RWPE1 (cell line): ENCODE results near the gene HNF1A.

Source experiments
- CTCF ChIA-PET: fragments of 350-600 bp; sonication (Branson Sonifier 250); formaldehyde crosslinking; extraction: SDS; loops from one replicate; lab custom pipeline; 2021; lab: Yijun Ruan, JAX
- POLR2A ChIA-PET: fragments of 400-600 bp; formaldehyde crosslinking; extraction: SDS; loops from one replicate; lab custom pipeline; 2020; ENCODE audit warnings: antibody characterized with exemption; ENCODE audit not compliant: low non-redundant PET; lab: Yijun Ruan, JAX
- DNase-seq: peaks from one replicate; pipeline ENCODE4 v3.0.0; 2012; ENCODE audit warnings: low spot score
- H3K27ac ChIP-seq: fragments of 450-650 bp; 2 replicates; pipeline ENCODE4 v1.5.1; 2017
- TF ChIP-seq, protein P1 (sequence below): fragments of 450-650 bp; conservative IDR thresholded peaks from 2 replicates; pipeline ENCODE4 v1.5.1; 2017; ENCODE audit warnings: low read depth, mild to moderate bottlenecking

Gene HNF1A

DNA sequence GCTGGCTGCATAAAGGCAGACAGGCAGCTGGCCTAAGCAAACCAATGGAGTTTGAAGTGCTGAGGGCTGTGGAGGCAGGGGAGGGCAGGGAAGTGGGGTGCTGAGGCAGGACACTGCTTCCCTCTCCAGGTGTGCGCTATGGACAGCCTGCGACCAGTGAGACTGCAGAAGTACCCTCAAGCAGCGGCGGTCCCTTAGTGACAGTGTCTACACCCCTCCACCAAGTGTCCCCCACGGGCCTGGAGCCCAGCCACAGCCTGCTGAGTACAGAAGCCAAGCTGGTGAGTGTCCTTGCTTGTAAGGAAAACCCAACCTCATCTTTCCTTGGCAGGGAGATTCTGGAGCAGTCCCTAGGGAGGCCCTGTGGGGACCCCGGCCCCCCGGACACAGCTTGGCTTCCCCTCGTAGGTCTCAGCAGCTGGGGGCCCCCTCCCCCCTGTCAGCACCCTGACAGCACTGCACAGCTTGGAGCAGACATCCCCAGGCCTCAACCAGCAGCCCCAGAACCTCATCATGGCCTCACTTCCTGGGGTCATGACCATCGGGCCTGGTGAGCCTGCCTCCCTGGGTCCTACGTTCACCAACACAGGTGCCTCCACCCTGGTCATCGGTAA lies 17.9 kb downstream of the HNF1A start:
- no peak overlapping the region for H3K27ac ChIP-seq
- ChIA-PET CTCF (no interaction called here), POLR2A (no interaction called here)
- TF ChIP-seq, protein P1, sequence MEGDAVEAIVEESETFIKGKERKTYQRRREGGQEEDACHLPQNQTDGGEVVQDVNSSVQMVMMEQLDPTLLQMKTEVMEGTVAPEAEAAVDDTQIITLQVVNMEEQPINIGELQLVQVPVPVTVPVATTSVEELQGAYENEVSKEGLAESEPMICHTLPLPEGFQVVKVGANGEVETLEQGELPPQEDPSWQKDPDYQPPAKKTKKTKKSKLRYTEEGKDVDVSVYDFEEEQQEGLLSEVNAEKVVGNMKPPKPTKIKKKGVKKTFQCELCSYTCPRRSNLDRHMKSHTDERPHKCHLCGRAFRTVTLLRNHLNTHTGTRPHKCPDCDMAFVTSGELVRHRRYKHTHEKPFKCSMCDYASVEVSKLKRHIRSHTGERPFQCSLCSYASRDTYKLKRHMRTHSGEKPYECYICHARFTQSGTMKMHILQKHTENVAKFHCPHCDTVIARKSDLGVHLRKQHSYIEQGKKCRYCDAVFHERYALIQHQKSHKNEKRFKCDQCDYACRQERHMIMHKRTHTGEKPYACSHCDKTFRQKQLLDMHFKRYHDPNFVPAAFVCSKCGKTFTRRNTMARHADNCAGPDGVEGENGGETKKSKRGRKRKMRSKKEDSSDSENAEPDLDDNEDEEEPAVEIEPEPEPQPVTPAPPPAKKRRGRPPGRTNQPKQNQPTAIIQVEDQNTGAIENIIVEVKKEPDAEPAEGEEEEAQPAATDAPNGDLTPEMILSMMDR: no peak
- DNase-seq: no peak

DNA sequence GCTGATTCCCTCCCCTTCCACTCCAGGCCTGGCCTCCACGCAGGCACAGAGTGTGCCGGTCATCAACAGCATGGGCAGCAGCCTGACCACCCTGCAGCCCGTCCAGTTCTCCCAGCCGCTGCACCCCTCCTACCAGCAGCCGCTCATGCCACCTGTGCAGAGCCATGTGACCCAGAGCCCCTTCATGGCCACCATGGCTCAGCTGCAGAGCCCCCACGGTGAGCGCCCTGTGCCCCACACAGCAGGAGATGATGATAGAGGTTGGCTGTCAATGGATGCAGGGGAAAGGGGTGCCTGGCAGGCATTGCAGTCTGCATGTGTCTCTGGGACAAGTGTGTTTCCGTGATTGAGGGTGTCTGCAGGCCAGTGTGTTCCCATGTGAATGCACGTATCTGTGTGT lies 19.1 kb downstream of the HNF1A start:
- TF ChIP-seq, protein P1: no peak
- no peak for DNase-seq
- CTCF ChIA-PET: no interaction called here
- POLR2A ChIA-PET: no interaction called here
- H3K27ac ChIP-seq: no peak overlapping the region

DNA sequence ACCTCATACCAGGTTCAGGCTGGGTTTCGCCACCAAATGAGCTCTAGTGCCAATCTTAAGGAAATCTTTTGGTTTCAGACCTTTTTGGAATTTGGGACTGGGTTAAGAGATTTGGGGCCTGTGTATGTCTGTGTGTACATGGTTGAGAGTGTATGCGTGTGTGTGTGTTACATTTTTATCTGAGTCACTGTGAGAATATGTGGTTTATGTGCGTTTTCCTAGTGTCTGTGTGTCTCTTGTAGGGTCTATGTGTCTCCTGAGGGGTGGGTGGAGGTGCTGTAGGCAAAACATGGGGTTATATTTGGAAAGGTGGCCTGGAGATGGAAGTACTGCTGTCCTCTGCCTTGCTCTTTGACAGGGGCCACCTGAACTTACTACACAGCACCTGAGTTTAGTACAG lies 20.1 kb downstream of the HNF1A start:
- no peak overlapping the region for H3K27ac ChIP-seq
- TF ChIP-seq, protein P1: no peak
- no peak for DNase-seq
- ChIA-PET POLR2A (no interaction called here), CTCF (interaction anchor here (0.7 kb wide), 1 partner anchor 416 kb away, joined by 5 read pairs; no protein-coding TSS in a partner anchor)

DNA sequence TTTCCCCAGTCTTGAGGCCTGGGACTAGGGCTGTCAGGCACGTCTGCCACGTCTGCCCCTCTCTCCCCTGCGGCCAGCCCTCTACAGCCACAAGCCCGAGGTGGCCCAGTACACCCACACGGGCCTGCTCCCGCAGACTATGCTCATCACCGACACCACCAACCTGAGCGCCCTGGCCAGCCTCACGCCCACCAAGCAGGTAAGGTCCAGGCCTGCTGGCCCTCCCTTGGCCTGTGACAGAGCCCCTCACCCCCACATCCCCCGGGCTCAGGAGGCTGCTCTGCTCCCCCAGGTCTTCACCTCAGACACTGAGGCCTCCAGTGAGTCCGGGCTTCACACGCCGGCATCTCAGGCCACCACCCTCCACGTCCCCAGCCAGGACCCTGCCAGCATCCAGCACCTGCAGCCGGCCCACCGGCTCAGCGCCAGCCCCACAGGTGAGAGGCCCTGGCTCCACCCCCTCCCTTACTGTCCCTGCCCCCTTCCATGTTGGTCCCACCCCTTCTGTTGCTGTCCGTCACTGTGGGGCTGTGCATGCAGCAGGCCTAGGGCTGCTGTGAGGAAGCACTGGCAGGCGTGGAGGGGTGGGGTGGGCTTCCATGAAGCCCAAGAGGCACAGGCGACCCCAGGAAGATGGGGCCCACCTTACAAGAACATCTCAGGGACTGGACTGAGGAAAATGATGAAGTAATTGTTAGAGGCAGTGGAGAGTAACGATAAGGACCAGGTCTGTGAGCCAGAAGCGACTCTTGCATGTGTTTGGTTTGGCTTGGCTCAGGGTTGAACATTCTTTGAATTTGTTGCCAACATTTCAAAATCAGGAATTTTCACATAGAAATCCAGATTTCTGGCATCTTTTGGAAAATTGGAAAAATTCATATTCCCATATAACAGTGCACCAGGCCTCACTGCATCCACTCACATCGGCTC lies 21.1 kb downstream of the HNF1A start:
- no peak overlapping the region for H3K27ac ChIP-seq
- DNase-seq: no peak
- POLR2A ChIA-PET: no interaction called here
- CTCF ChIA-PET: no interaction called here
- TF ChIP-seq, protein P1: no peak

DNA sequence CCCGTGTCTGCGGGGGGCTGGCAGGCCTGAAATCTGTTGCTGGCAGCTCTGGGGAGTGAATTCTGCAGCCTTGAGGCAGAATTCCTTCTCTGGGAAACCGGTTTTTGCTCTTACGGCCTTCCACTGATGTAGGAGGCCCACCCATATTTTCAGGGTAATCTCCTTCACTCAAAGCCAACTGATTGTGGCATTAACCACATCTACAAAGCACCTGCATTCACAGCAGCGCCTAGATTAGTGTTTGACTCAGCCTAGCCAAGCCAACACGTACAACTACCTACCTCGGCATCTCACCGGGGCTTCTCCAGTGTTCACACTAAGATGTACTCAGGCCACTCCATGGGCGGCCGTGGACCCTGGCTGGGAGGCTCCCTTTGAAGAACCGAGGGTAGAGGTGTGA lies 22.2 kb downstream of the HNF1A start:
- no peak overlapping the region for H3K27ac ChIP-seq
- POLR2A ChIA-PET: no interaction called here
- CTCF ChIA-PET: no interaction called here
- DNase-seq: no peak
- TF ChIP-seq, protein P1: no peak

DNA sequence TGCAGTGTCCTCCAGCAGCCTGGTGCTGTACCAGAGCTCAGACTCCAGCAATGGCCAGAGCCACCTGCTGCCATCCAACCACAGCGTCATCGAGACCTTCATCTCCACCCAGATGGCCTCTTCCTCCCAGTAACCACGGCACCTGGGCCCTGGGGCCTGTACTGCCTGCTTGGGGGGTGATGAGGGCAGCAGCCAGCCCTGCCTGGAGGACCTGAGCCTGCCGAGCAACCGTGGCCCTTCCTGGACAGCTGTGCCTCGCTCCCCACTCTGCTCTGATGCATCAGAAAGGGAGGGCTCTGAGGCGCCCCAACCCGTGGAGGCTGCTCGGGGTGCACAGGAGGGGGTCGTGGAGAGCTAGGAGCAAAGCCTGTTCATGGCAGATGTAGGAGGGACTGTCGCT lies 22.7 kb downstream of the HNF1A start:
- TF ChIP-seq, protein P1: no peak
- DNase-seq: no peak
- ChIA-PET CTCF (no interaction called here), POLR2A (no interaction called here)
- no peak overlapping the region for H3K27ac ChIP-seq
